GM12891 (cell line): ENCODE measurements around the gene ATF7IP2.
"Not testable (repeated sequence)": the region's sequence is repeated elsewhere in the genome, so short reads cannot be mapped to it uniquely, and the experiment has no call there.

ENCODE experiments used
- DNase-seq: peaks from one replicate; pipeline ENCODE4 v3.0.0; 2011; ENCODE audit warnings: low spot score; ENCODE audit not compliant: insufficient read length
- FAIRE-seq: peaks from 2 replicates; lab custom pipeline; 2011; peaks lifted over from hg19 to GRCh38; lab: Jason Lieb, UNC
- PAX5 ChIP-seq: IDR thresholded peaks from 2 replicates; pipeline ENCODE4 v1.6.1; 2011; ENCODE audit warnings: low read length, moderate library complexity, mild to moderate bottlenecking; ENCODE audit not compliant: insufficient read depth, severe bottlenecking
- POLR2A ChIP-seq: IDR thresholded peaks from 2 replicates; pipeline ENCODE4 v1.6.1; 2011; ENCODE audit warnings: low read depth, low read length, control low read depth
- POLR2AphosphoS5 ChIP-seq: IDR thresholded peaks from 2 replicates; pipeline ENCODE4 v1.6.1; 2011; ENCODE audit warnings: low read depth, low read length, control low read depth
- POU2F2 ChIP-seq: IDR thresholded peaks from 2 replicates; pipeline ENCODE4 v1.6.1; 2011; ENCODE audit warnings: low read depth, mild to moderate bottlenecking, control low read depth, low read length, moderate library complexity
- SPI1 ChIP-seq: IDR thresholded peaks from 2 replicates; pipeline ENCODE4 v1.6.1; 2011; ENCODE audit warnings: low read depth, low read length, control low read depth
- TAF1 ChIP-seq: IDR thresholded peaks from 2 replicates; pipeline ENCODE4 v1.6.1; 2011; ENCODE audit warnings: low read depth, low read length, control low read depth

Gene ATF7IP2

GRCh38 chr16:10356870-10357842 lies 28.7 kb upstream of the ATF7IP2 start:
- FAIRE-seq (no peak), DNase-seq (no peak)
- TF ChIP-seq POU2F2 = no peak

DNA sequence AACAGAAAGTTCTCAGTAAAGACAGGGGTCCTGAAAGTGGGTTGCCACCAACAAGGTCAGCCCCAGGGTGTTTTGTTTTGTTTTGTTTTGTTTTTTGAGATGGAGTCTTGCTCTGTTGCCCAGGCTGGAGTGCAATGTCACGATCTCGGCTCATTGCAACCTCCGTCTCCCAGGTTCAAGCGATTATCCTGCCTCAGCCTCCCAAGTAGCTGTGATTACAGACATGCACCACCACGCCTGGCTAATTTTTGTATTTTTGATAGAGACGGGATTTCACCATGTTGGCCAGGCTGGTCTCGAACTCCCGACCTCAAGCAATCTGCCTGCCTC lies 24.1 kb upstream of the ATF7IP2 start:
- not testable (repeated sequence) for DNase-seq, FAIRE-seq

DNA sequence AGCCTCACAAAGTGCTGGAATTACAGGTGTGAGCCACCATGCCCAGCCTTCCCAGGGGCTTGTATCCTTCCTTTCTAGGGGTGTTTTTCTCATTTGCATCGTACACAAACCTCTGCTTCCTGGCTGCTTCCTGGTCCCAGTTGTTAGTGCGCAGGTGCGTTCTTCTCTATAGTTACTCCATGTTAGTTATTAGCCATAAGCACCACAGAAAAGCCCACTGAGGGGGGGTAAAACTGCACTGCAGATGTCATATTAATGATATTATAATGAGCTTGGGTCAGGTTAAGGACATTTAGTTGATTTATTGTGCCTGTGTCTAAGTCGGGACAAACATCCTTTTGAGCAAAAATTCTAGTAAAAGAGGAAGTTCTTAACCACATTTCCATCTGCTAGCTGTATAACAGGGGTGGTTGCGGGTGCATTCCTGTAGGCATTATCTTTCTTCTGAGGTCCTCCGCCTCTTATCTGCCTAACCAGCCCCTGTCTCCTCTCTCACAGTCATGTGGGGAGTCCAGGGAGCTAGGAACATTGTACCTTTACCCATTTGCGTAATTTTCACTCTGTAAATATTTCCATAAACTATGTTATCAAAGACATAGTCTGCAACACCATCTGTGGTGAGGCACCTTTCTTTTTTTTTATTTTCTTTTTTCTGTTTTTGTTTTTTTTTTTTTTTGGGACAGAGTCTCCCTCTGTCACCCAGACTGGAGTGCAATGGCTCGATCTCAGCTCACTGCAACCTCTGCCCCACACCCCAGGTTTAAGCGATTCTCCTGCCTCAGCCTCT lies 23.6 kb upstream of the ATF7IP2 start:
- TF ChIP-seq SPI1 (peak; percentile 50; the same call in 1 of the 2 replicates), POLR2AphosphoS5 (no peak)
- peak; percentile 81 for FAIRE-seq

DNA sequence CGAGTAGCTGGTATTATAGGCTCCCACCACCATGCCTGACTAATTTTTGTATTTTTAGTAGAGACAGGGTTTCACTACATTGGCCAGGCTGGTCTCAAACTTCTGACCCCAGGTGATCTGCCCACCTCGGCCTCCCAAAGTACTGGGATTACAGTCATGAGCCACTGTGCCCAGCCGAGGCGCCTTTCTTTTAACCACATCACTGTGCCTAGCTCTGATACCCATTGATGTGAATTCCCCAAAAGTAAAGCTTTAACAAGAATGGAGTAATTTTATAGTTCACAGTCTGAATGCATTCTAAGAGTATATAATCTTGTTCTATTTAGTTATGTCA lies 23.0 kb upstream of the ATF7IP2 start:
- DNase-seq, FAIRE-seq: not testable (repeated sequence)

More for the DNA sequence above, 23.6 kb upstream of the ATF7IP2 start:
- DNase-seq = no peak

- FAIRE-seq = not testable (repeated sequence)
These were observed 19.2 kb upstream of the ATF7IP2 start for GRCh38 chr16:10366619-10367018.

GRCh38 chr16:10367616-10368188 lies 18.2 kb upstream of the ATF7IP2 start:
- no peak for TF ChIP-seq POLR2AphosphoS5
- no peak for TF ChIP-seq PAX5
- no peak for TF ChIP-seq TAF1
- no peak for TF ChIP-seq POU2F2
- no peak for TF ChIP-seq POLR2A
- TF ChIP-seq SPI1 = no peak
- DNase-seq = no peak
- no peak for FAIRE-seq

More at GRCh38 chr16:10366619-10367018, 19.2 kb upstream of the ATF7IP2 start:
- DNase-seq = not testable (repeated sequence)

GRCh38 chr16:10368969-10369551 lies 16.8 kb upstream of the ATF7IP2 start:
- FAIRE-seq (no peak), DNase-seq (no peak)
- TF ChIP-seq POLR2A = no peak
- TF ChIP-seq TAF1 = no peak
- TF ChIP-seq PAX5 = no peak
- TF ChIP-seq SPI1 = no peak
- TF ChIP-seq POU2F2 = no peak
- TF ChIP-seq POLR2AphosphoS5 = no peak

GRCh38 chr16:10370096-10370726 lies 15.7 kb upstream of the ATF7IP2 start:
- DNase-seq (no peak), FAIRE-seq (no peak)
- no peak for TF ChIP-seq POLR2A
- no peak for TF ChIP-seq POU2F2
- no peak for TF ChIP-seq PAX5
- no peak for TF ChIP-seq SPI1
- no peak for TF ChIP-seq POLR2AphosphoS5
- TF ChIP-seq TAF1 = no peak

- FAIRE-seq = no peak
- no peak for DNase-seq
- TF ChIP-seq PAX5 (no peak), TAF1 (no peak), POLR2A (no peak), SPI1 (no peak), POU2F2 (no peak), POLR2AphosphoS5 (no peak)
These were observed 14.3 kb upstream of the ATF7IP2 start for GRCh38 chr16:10371592-10371991.

DNA sequence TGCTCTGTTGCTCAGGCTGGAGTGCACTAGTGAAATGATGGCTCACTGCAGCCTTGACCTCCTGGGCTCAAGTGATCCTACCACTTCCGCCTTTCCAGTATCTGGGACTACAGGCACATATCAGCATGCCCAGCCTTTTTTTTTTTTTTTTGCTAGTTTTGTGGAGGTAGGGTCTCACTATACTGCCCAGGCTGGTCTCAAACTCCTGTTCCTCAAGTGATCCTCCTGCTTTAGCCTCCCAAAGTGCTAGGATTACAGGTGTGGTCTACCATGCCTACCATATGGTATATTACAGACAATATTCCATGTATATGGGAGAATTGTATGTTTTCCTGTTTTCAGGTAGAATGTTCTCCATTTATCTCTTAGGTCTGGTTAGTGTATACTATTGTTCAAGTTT lies 12.3 kb upstream of the ATF7IP2 start:
- TF ChIP-seq TAF1 (no peak), PAX5 (no peak), POU2F2 (no peak), POLR2AphosphoS5 (no peak), SPI1 (no peak), POLR2A (no peak)
- FAIRE-seq (no peak), DNase-seq (no peak)
